OCI-LY1 (cell line): ENCODE measurements around the gene ZNF296.

Experiments
- H2AFZ ChIP-seq: fragments of 200-600 bp; sonication (generic), shearing (Covaris generic); 2 replicates; pipeline ENCODE4 v1.6.0; 2014; ENCODE audit warnings: antibody characterized with exemption, mild to moderate bottlenecking, low read length
- H3F3A ChIP-seq: fragments of 200-600 bp; sonication (generic), shearing (Covaris generic); 2 replicates; pipeline ENCODE4 v1.6.0; 2014; ENCODE audit warnings: mild to moderate bottlenecking, antibody characterized with exemption, low read length, moderate library complexity; ENCODE audit not compliant: insufficient read depth
- H3K27ac ChIP-seq: fragments of 200-600 bp; sonication (generic); 2 replicates; pipeline ENCODE4 v1.5.1; 2014; ENCODE audit warnings: low read length, mixed run types, mild to moderate bottlenecking, low read depth; ENCODE audit not compliant: poor library complexity, severe bottlenecking
- H3K27me3 ChIP-seq: fragments of 200-600 bp; sonication (generic); 2 replicates; pipeline ENCODE4 v1.6.0; 2014; ENCODE audit warnings: antibody characterized with exemption, mild to moderate bottlenecking, low read length, moderate library complexity; ENCODE audit not compliant: insufficient read depth
- H3K36me3 ChIP-seq: fragments of 200-600 bp; sonication (generic); 2 replicates; pipeline ENCODE4 v1.6.1; 2014; ENCODE audit warnings: mild to moderate bottlenecking, antibody characterized with exemption, low read length, moderate library complexity, mixed read lengths; ENCODE audit not compliant: insufficient read depth
- H3K4me1 ChIP-seq: fragments of 200-600 bp; sonication (generic); 2 replicates; pipeline ENCODE4 v1.5.1; 2014; ENCODE audit warnings: mild to moderate bottlenecking, low read length, moderate library complexity; ENCODE audit not compliant: insufficient read depth, severe bottlenecking
- H3K4me2 ChIP-seq: fragments of 200-600 bp; sonication (generic), shearing (Covaris generic); 2 replicates; pipeline ENCODE4 v1.6.1; 2014; ENCODE audit warnings: low read length
- H3K4me3 ChIP-seq: fragments of 200-600 bp; sonication (generic); 2 replicates; pipeline ENCODE4 v1.5.1; 2014; ENCODE audit warnings: low read length, low read depth, mild to moderate bottlenecking, mixed read lengths; ENCODE audit not compliant: poor library complexity, severe bottlenecking
- H3K79me2 ChIP-seq: fragments of 200-600 bp; shearing (Covaris generic); 2 replicates; pipeline ENCODE4 v1.6.1; 2016; ENCODE audit warnings: mixed run types, low read length, mixed read lengths; ENCODE audit not compliant: insufficient read depth
- H3K9ac ChIP-seq: fragments of 200-600 bp; sonication (generic), shearing (Covaris generic); 2 replicates; pipeline ENCODE4 v1.6.1; 2014; ENCODE audit warnings: mild to moderate bottlenecking, low read length, mixed read lengths
- H3K9me2 ChIP-seq: fragments of 200-600 bp; sonication (generic), shearing (Covaris generic); 2 replicates; pipeline ENCODE4 v1.6.1; 2014; ENCODE audit warnings: low read depth, mild to moderate bottlenecking, low read length, mixed read lengths
- H3K9me3 ChIP-seq: fragments of 200-600 bp; shearing (Covaris generic); 2 replicates; pipeline ENCODE4 v1.6.1; 2014; ENCODE audit warnings: low read length, mixed read lengths
- H4K20me1 ChIP-seq: fragments of 200-600 bp; sonication (generic), shearing (Covaris generic); 2 replicates; pipeline ENCODE4 v1.6.0; 2016; ENCODE audit warnings: mild to moderate bottlenecking, low read length; ENCODE audit not compliant: insufficient read depth
- EZH2 ChIP-seq: fragments of 200-600 bp; sonication (generic), shearing (Covaris generic); IDR thresholded peaks from 2 replicates; pipeline ENCODE4 v1.8.0; 2017; ENCODE audit warnings: borderline replicate concordance, mixed run types, mild to moderate bottlenecking, antibody characterized with exemption, low read length, moderate library complexity, mixed read lengths
- TF ChIP-seq, protein P1 (sequence below): fragments of 200-600 bp; sonication (generic), shearing (Covaris generic); IDR thresholded peaks from 2 replicates; pipeline ENCODE4 v1.5.1; 2017; ENCODE audit warnings: mild to moderate bottlenecking, antibody characterized with exemption, low read length, moderate library complexity, mixed read lengths

The ZNF296 gene

DNA sequence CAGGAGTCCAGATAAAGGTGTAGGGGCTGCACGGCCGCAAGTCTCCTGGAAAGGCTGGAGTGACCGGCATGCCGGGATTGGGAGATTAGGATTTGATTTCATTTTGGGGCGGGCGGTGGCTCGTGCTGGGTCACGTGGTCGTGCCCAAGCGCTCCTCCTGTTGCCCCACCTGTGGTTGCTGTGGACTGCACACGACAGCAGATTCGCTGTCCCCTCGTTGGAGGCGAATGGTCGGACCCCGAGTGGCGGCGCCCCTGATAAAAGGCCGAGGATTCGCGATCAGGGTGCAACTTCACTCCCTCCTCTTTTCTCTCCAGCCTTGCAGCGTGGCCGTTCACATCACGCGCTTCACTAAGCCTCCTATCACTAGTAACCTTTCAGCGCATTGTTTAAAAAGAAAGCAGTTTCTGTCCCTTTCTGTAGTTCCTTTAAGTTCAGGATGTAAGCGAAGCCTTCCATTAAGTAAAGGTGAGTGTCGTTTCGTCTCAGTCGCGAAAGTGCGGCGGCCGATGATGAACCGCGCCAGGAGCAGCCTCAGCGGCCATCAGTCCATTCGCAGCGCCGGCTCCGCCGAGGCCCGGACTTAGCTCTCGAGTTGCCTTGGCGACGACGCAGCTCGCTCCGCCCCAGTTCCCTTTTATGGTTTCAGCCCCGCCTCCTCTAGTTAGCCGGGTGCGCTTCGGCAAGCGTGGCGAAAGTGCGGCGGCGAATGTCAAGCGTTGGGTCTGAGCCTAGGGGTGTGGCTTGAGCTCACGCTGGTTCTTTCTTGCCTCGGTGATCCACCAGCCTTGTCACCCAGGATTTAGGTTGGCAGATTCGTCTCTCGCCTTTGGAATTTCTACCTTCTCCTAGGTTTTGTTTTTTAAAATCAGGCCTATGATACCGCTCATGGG, 15.0 kb upstream of the ZNF296 start:
- H3K9me3 ChIP-seq = no peaks in the 10 kb centered on the region
- no peaks in the 10 kb centered on the region for H4K20me1 ChIP-seq
- no peaks in the 10 kb centered on the region for H3F3A ChIP-seq
- no peak overlapping the region for H2AFZ ChIP-seq
- TF ChIP-seq EZH2 = no peak
- TF ChIP-seq, protein P1, sequence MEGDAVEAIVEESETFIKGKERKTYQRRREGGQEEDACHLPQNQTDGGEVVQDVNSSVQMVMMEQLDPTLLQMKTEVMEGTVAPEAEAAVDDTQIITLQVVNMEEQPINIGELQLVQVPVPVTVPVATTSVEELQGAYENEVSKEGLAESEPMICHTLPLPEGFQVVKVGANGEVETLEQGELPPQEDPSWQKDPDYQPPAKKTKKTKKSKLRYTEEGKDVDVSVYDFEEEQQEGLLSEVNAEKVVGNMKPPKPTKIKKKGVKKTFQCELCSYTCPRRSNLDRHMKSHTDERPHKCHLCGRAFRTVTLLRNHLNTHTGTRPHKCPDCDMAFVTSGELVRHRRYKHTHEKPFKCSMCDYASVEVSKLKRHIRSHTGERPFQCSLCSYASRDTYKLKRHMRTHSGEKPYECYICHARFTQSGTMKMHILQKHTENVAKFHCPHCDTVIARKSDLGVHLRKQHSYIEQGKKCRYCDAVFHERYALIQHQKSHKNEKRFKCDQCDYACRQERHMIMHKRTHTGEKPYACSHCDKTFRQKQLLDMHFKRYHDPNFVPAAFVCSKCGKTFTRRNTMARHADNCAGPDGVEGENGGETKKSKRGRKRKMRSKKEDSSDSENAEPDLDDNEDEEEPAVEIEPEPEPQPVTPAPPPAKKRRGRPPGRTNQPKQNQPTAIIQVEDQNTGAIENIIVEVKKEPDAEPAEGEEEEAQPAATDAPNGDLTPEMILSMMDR = no peak
- peaks cover 36% of the 10 kb centered on the region for H3K4me1 ChIP-seq
- H3K4me3 ChIP-seq = peak overlapping the region; percentile 80
- peak overlapping the region; percentile 89 for H3K9ac ChIP-seq
- peaks cover 41% of the 10 kb centered on the region for H3K36me3 ChIP-seq
- peak overlapping the region; percentile 83 for H3K27ac ChIP-seq
- H3K4me2 ChIP-seq = peak overlapping the region; percentile 96
- H3K9me2 ChIP-seq = no peaks in the 10 kb centered on the region
- H3K27me3 ChIP-seq = no peaks in the 10 kb centered on the region
- H3K79me2 ChIP-seq = peaks cover 31% of the 10 kb centered on the region

DNA sequence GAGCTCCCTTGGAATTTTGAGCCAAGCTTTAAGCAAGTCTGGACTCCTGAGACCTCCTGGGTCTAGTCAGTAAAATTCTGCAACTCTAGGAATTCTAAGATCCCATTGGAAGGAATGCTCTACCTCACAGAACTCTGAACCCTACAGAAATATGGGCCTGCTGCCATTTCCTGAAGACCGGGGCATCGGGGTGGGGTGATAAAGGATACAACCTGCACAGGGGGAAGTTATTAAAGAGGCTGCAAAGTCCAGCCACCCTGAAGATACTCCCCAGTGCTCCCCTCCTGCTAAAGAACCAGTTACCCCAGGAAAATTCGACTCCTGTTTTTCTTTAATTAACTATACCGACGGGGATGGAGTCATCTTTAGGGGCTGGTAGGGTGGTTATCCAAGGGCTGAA, 14.3 kb upstream of the ZNF296 start:
- no peaks in the 10 kb centered on the region for H4K20me1 ChIP-seq
- H3K4me3 ChIP-seq = no peak overlapping the region
- no peaks in the 10 kb centered on the region for H3K9me2 ChIP-seq
- peaks cover 44% of the 10 kb centered on the region for H3K36me3 ChIP-seq
- no peak overlapping the region for H2AFZ ChIP-seq
- no peak overlapping the region for H3K9ac ChIP-seq
- no peak overlapping the region for H3K4me2 ChIP-seq
- no peak for TF ChIP-seq EZH2
- TF ChIP-seq, protein P1 = no peak
- no peaks in the 10 kb centered on the region for H3F3A ChIP-seq
- no peak overlapping the region for H3K27ac ChIP-seq
- H3K79me2 ChIP-seq = peaks cover 24% of the 10 kb centered on the region
- H3K4me1 ChIP-seq = peaks cover 30% of the 10 kb centered on the region
- no peaks in the 10 kb centered on the region for H3K27me3 ChIP-seq
- no peaks in the 10 kb centered on the region for H3K9me3 ChIP-seq

DNA sequence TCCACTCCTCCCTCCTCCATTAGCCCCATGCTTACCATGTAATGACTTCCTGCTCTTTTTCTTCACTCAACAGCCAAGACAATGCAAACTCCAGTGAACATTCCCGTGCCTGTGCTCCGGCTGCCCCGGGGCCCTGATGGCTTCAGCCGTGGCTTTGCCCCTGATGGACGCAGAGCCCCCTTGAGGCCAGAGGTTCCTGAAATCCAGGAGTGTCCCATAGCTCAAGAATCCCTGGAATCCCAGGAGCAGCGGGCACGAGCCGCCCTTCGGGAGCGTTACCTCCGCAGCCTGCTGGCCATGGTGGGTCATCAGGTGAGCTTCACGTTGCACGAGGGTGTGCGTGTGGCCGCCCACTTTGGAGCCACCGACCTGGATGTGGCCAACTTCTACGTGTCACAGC, 13.8 kb upstream of the ZNF296 start:
- H3K36me3 ChIP-seq = peaks cover 48% of the 10 kb centered on the region
- H3K4me3 ChIP-seq = no peak overlapping the region

More for the DNA sequence above, 13.8 kb upstream of the ZNF296 start:
- Histone ChIP-seq H3K4me1 (peaks cover 25% of the 10 kb centered on the region), H4K20me1 (no peaks in the 10 kb centered on the region), H3F3A (no peaks in the 10 kb centered on the region), H3K27me3 (no peaks in the 10 kb centered on the region), H2AFZ (no peak overlapping the region), H3K79me2 (peaks cover 19% of the 10 kb centered on the region), H3K27ac (no peak overlapping the region), H3K9ac (no peak overlapping the region), H3K4me2 (no peak overlapping the region), H3K9me3 (no peaks in the 10 kb centered on the region), H3K9me2 (no peaks in the 10 kb centered on the region)
- TF ChIP-seq EZH2 = no peak
- TF ChIP-seq, protein P1 = no peak
